Stimulated activated CD4-positive, alpha-beta T cell treated with anti-CD3 and anti-CD28 coated beads, Interleukin-1b, Interleukin-23, amount 100 ng/mL, for 24 hours (primary cell): ENCODE measurements around the gene TRAPPC5.

Experiments
- DNase-seq, 4 experiments: peaks; one replicate each; pipeline ENCODE4 v3.0.0-alpha.2; 2020; ENCODE audit warnings: low read depth in 4 of 4, low spot score in 1 of 4

Gene TRAPPC5

DNA sequence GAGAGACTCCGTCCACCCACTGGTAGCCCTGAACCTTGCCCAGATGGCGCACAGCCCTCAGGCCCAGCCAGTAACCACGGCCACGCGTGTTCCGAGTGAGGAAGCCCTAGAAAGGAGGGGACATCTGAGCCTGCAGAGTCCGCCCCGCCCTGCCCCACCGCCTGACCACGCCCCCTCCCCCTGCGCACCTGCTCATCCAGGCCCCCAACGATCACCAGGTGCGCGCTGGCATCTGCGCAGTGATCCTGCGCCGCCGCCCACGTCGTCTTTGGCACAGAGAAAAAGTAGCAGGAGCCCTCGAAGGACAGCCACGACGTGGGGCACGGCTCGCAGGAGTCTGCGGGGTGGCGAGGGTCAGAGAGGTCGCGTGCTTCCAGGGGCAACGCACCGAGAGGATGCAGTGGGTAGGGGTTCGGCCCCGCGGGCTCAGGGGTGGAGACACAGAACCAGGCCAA lies 49.2 kb downstream of the TRAPPC5 start:
- no peak for DNase-seq

DNA sequence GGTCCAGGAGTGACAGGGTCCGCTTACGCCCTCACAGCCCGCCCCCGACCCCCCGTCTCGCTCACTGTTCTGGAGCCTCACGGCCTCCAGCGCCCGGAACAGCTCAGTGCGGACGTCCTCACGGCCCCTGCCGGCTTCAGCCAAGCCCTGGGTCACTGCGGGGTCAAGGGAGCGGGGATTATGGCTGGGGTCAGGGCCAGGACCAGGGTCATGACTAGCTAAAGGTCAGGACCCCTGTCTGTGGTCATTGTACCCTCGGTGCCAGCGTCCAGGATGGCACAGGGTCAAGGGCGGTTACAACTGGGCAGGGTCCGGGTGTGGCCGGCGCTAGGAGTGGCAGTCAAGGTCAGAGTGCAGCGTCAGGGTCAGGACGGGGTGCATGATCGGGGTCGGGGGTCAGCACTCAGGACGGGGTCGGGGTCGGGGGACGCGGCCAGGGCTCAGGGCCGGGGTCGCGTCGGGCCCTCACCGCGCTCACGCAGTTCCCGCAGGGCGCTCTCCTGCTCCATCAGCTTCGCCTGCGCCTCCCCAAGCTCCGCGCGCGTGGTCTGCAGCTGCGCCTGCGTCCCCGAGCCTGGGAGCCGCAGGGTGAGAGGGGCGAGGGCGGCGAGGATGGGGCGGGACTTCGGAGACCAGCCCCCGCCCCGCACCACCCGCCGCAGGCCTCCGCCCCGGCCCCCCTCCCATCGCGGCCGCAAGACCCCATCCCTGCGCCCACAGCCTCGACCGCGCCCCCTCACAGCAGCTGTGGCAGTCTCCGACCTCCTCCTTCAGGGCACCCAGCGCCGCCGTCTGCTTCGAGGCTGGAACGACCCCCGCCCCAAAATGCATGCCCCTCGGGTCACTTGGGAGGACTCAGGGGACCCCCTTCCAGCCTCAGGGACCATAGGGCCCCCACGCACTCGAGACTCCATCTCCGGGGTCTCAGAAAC lies 49.9 kb downstream of the TRAPPC5 start:
- no peak for DNase-seq

DNA sequence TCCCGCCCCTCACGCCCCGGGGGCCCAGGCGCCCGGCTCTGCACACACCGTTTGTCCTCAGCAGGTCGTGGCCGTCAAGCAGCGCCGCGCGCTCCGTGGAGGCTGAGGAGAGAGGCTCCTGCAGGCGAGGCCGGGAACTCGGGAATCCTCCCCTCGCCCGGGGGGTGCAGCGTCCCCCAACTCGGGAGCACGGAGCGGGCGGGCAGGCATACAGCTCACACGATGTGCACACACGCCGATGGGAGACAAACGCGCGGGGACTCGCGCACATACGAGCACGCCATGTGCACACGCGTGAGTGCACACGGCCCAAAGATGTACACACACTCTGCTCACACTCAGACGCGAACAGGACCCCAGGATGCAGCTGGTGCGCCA lies 50.6 kb downstream of the TRAPPC5 start:
- no peak for DNase-seq

DNA sequence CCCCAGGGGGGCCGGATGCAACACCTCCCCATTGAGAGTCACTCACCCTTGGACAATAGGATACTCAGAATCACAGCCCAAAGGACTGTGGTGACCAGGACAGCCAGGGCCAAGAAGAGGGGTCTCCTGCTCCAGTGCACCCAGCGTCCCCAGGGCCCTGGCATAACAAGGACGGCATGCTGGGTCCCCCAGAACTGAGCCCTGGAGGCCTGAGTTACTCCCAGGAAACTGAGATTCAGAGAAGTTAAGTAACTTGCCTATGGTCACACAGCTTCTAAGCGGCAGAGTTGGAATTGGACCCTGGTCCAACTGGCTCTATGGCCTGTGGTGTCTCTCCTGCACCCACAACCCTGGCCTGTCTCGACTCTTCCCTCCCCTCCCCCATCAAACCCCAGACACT lies 51.0 kb downstream of the TRAPPC5 start:
- DNase-seq: no peak

DNA sequence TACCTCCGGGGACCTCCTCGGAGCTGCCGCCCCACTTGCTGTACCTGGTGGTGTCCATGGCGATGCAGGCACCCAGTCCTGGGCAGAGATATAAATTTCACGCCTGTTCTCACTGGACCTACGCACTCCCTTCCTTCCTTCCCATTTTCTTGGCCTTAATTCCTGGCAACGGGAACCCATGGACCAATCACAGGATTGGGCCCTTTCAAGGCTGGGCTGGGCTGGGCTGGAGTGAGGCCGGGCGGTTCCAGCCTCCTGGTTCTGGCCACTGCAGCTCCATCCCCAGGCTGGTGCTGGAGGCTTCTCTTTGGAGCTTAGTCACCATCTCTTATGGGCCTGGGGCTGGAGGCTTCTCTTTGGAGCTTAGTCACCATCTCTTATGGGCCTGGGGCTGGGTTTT lies 51.4 kb downstream of the TRAPPC5 start, which contains the start of gene CLEC4G:
CLEC4G (minus strand) TSS at position 66 of the 400 bp plus-strand sequence; CDS start at position 58, 8 bp downstream.
- no peak for DNase-seq

DNA sequence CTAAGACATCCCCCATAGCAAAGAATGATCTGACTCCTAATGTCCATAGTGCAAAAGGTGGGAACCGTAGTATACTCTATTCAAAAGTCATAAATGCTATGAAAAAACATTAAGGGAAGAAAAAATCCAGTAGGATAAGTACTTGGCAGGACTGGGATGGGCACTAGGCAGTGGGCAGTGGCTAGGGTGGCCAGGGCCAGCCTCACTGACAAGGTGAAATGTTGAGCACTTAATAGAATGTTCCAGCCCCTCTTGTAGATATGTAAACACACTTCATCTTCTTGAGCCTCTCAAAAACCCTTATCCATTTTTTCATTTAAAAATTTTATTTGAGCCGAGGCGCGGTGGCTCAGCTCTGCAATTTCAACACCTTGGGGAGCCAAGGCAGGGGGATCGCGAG lies 52.7 kb downstream of the TRAPPC5 start:
- DNase-seq: no peak

DNA sequence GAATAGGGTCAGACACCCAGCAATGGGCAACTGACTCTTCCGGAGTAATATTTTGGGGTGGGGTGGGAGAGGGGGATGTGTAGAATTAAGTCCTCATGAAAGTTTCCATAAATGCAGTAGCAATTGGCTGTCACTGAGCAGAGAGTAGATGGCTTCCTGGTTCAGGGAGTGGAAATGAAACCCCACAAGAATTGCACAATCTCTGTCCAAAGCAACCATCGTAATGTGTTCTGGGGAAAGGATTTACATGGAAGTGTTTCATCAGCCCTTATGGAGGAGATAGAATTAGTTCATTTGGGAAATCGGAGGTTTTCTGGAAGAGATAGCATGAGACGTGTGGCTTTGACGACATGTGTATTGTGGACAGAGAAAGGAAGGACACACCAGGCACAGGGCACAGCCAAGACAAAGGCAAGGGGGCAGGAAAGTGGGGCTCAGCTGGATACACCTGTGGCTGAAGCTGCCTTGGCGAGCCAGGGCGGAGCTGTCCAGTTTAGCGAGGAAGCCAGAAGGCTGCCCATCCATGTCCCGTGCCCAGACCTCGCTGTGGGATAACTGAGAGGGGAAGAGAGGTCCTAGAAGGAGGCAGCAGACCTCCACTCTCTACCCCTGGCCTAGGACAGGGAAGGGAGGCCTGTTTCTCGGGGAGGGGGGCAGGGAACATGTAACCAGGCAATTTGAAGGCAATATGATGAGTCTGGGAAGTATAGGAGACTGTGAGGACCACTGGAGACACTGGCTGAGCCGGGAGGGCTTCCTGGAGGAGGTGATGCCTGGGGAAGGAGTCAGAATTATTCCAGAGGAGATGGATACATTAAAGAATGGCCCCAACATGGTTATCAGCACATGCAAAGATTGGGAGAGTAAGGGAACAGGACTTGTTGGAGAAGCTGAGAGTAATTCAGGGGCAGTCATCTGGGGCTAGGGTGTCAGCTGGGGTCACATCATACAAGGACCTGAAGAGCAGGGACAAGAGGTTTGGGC lies 53.9 kb downstream of the TRAPPC5 start:
- no peak for DNase-seq

- no peak for DNase-seq
Measured at GRCh38 chr19:7736148-7736547, 55.5 kb downstream of the TRAPPC5 start.

DNA sequence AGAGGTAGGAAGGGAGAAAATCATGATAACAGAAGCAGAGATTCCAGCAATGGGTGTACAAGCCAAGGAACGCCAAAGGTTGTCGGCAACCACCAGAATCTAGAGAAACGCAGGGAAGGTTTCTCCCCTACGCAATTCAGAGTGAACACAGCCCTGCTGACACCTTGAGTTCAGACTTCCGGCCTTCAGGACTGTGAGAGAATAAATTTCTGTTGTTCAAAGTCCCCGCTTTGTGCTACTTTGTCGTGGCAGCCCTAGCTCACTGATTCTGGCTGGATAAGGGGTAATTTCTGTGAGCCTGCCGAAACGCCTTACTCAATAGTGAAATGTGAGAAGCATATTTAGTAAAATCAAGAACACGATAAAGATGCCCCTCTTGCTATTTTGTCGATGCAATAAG lies 56.6 kb downstream of the TRAPPC5 start:
- no peak for DNase-seq
